NCI-H1092 (cell line): ENCODE data around the gene COQ9.
A peak's percentile ranks its signal among the peaks of the same experiment; 100 is the strongest.

ENCODE experiments used
- DNase-seq: peaks from one replicate; lab custom pipeline; 2025; lab: John Stamatoyannopoulos, UW

Gene COQ9

DNA sequence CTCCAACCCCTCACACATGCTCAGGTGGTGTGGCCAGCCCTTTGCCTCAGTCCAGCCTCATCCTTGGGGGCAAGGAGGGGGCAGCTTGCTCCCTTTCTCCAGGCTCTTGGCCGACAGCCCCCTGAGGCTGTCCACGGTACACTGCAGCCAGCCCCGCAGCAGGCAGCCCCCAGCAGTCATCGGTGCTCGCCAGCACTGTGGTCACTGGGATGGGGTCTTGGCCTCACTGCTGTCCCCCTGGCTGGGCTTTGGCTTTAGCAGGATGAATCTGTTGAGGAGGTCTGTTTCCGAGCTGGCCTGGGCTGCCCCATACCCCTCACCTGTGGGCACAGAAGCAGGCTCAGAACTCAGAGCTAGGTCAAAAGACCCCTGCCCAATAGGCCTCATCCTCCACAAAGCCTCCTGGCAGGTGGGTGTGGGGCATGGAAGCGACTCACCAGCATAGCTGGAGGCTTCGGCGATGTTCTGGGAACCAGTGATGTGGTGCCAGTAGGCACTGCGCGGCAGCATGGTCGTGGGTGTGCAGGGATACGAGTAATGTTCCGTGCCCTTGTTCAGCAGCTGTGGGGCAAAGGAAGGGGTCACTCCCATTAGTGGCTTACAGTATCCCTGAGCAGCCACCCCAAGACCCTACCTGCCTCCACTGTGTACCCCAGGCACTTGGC, 26.0 kb downstream of the COQ9 start:
- no peak for DNase-seq

DNA sequence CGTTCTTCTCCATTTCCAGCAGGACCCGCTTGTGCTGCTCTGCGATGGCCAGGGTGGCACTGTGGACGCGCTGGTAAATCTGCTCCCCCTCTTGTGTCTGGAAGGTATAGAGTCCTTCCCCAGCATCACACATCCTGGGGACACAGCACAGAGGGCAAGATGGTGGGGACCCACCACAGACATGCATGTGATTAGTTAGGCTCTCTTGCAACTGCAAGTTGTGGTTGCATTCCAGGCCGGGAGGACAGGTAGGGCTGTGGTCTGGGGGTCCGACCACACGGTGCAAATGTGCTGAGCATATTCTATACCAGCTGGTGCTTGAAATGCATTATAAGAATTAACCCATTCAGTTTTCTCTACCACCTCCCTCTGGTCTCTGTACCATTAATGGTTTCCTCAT, 26.6 kb downstream of the COQ9 start:
- no peak for DNase-seq

DNA sequence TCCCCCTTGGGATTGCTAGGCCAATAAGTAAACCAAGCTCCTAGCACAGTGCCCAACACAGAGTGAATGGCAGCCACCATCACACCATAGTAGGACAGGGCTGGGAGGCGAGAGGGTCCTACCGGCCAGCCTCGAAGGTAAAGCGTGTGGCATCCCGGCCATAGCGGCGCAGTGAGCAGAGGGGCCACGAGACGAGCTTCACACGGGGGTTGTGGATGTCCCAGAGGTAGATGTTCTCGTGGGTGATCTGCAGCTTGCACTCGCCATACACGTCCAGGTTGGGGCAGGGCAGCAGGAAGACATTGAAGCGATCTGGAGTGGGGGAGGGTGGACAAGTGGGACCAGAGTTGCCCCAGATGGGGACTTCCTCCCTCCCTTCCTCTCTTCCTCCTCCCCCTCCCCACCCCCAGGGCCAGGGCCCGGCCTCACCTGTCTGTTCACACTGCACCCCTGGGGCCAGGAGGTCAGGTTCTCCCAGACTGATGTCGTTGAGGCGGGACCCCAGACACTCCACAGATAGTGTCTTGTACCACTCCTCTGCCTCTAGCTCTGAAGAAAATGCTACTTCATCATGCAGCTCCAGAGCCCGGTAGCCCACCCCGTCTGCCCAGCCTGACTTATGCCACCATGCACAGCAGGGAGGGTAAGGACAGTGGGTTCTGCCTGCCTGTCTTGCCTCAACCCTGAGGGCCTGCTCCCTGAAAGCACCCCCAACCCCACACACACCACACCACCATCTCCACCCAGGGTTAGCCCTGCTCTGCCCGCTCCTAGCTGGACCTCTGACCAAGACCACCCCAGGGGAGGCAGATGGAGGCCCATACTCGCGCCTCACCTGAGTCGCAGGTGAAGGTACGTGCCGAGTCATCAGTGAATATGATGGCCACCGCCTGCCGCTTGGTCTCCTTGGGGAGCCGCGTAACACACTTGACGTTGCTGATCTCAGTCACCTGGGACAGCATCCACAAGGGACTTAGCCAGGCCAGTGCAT, 27.7 kb downstream of the COQ9 start:
- DNase-seq, result no peak

DNA sequence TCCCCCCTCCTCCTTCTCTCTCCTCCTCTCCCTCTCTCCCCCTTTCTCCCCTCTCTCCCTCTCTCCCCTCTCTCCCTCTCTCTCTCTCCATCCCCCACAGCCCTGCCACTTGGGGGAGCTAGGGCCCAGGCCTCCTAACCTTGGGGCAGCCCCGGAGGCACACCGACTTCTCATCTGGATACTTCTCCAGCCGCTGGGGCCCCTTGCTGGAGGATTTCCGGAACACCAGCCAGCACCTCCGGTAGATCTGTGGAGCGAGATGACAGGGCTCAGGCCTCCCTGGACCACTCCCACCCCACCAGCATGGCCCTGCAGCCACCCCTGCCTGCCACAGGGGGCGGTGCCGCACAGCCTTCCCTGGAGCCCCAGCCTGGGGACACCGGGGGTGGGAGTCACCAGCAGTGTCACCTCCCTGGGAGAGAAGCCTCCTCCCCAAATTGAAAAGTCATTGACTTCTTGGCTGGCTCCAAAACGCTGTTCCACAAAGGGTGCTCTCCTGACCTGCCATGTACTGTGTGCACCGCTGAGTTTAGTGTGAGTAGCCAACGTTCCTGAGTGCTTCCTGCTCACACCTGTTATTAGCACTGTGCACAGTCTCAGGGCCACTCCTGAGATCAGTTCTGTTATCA, 28.5 kb downstream of the COQ9 start:
- peak; percentile 24 for DNase-seq

DNA sequence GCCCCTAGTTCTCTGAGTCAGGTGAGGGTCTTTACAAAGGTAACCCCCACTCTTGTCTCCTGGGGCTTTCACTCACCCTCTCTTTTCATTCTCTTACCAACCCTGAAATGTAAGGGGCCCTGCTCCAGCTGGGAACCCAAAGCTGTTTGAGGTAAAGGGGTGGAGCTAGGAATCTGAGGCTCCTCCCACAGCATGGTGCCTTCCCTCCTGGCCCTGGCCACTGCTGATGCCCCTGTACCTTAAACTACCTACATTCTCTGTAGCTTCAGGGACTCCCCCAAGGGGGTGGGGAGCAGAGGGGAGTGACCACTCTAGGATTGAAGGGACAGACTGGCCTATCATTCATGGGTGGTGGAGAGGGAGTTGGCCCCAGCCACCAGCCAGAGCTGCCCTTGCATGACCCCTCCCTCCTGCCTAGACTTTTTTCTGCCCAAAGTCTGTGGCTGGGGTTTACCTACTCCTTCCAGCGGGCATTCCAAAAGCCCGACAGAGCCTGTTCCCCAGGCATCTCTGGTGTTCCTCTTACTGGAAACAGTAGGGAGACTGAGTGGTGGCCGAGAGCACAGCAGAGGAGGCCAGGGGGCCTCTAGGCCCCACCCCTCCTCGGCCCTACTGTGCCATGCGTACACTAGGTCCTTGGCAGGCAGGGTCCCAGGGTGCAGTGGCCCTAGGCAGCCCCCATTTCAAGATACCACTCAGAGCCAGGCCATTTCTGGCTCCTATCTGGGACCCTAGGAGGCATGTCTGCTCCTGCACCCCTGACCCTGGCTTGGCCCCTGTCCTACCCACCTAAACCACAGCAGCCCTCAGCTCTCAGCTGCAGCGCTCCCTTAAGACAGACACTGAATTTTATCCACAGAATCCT, 29.5 kb downstream of the COQ9 start:
- no peak for DNase-seq

DNA sequence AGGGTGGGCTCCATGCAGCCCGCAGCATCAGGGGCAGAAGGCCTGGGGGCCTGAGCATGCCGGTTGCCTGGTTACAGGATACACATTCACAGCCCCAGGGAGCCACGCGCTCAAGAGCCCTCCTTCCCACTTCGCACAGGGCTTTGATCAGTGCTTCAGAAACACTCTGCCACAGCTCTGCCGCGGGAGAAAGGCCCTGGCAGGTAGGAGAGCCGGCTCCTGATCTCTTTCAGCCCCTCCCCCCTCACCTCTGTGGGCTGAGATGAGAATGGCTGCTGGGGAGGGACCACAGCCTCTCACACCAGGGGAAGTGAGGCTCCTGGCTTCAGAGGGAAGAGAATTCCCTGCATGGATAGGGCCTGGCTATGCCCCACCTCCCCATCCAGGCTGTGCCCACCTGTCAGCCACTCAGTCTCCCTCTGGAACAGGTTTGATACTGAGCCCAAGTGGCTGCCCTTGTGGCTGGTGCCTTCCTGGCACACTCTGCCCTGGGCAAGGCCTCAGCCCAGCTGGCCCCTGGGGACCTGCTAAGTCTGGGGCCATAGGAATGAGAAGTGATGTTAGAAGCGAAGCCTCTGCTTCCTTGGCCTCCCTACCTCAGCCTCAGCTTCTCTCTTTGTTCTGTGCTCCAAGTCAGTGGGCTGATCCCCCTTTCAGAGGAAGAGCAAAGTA, 30.4 kb downstream of the COQ9 start:
- DNase-seq, result no peak

DNA sequence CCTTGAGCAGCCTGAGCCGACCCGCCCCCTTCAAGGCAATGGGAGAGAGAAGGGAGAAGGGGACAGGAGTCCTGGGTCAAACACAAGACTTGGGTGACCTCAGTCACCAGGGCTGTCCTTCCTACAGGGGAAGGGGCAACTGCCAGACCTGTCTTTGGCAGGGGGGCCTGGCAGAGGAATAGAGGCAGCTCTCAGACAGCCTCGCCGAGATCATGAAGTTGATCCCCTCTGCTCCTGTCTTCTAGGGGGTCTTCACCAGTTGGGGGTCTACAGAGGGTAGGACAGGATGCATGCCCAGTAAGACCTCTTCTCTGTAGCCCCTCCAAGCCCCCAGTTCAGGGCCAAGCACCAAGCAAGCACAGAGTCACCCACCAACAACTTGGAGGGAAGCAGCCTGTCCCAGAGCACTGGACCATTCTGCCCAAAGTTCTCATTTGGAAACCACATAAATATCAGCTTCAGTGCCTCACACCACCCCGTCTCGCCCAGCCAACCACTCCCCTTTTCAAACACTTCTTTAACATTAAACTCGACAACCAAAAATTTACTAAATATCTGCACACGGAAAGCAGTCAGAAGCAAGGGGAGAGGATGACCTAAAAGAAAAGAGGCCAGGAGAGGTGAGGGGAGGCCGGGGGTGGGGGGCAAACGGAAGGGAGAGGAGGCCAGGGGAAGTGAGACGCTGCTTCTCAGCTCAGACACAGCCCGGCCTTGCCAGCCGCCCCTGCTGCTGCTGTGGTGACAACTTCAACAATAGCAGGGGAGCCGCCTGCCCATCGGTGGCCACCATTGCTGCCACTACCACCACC, 31.3 kb downstream of the COQ9 start:
- DNase-seq, result no peak

DNA sequence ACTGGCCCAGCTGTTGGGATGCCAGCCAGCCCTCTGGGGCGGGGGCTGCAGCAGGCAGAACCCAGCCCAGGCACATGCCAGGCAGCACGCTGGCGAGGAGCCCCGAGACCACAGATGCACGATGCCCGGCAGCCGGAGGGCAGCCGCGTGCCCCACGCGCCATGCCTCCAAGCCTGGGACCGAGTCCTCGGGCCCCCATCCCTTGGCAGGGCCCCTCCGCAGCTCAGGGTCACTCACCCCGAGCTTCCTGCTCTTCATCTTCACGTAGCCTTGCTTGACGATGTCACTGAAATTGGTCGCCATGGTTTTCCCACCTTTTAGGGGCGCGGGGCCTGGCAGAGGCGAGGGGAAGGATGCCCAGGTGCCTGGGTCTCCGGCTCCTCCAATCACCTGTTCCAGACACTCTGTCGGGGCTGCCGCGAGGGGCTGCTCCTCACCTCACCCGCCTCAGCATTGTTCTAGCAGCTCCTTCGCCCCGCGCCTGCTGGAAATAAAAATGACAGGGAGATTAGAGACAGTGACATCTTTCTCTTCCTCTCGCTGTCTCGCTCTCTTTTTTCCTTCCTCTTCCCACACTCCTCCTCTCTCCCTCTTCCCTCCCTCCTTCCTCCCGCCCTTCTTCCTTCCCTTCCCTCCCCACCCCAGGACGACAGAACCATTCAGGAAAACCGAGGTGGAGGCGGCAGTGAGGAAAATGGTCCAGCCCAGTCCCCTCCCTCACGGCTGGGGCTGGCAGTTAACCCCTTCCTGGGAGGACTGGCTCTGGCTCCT, 32.1 kb downstream of the COQ9 start:
- no peak for DNase-seq

DNA sequence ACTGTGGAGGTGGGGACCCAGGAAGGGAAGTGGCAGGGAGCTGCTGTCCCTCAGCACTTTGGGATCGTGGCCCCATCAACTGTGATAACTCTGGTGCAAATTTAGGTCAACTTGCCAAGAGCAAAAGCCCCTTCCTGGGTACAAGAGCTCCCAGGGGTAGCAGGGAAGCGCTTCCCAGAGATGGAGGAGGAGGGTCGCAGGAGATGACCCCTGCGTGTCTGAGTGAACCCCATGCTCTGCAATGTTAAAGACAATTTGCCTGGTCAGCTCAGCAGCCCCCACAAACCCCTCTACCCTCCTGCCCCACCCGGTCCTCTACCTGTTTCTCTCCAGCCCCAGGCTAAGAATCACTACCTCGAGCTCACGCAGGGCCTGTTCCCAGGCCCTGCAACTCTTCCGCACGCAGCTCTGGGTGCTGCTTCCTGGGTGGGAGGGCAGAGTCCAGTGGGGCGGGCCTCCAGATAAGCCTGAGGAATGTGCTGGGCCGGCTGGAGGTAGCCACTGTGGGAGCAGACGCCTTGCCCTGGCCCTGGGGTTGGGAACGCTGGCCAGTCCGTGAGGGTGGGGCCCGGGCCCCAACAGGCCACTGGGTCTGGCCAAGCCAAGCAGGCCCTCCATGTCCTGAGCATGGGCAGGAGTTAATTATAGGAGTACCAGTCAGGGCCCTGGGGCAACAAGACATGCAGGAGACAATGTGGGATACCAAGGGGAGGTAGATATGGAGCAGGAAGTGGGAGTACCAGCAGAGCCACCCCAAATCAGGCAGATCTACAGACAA, 32.9 kb downstream of the COQ9 start:
- no peak for DNase-seq

DNA sequence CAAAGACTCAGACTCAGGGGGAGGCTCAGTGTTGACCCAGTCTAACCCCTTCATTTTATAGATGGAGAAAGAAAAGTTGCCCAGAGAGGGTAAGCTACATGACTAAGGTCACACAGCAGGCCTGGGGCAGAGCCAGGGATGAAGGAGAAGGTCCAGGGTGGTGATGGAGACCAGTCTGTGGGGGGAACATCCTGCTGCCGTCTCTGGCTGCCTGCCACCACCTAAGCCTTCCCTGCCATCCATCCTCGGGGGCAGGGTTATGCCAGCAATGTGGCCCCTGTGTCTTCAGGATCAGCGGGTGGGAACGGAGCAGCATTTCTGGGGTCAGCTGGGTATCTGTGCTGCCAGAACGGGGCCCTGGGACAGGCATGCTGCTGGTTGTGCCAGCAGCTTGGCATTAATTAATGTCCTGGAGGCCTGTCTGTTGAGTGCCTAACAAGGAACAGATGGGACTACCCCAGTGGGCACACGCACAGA, 33.5 kb downstream of the COQ9 start:
- DNase-seq, result no peak

DNA sequence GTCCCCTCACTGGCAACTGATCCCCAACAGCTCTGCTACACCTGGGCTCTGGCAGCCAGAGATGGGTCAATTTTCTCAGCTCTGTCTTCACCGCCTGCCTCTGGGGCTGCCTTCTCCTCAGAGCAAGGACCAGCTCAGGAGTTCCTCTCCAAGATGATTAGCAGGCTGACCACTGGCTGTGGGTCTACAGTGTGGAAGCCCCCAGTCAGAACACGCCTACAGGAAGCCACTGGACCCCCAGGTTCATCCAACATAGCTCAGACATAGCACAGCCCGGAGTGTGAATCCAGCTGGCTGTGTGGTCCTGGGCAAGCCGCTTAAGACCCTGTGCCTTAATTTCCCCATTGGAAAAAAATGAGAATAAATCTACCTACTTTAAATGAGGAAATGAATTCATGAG, 34.1 kb downstream of the COQ9 start:
- no peak for DNase-seq

DNA sequence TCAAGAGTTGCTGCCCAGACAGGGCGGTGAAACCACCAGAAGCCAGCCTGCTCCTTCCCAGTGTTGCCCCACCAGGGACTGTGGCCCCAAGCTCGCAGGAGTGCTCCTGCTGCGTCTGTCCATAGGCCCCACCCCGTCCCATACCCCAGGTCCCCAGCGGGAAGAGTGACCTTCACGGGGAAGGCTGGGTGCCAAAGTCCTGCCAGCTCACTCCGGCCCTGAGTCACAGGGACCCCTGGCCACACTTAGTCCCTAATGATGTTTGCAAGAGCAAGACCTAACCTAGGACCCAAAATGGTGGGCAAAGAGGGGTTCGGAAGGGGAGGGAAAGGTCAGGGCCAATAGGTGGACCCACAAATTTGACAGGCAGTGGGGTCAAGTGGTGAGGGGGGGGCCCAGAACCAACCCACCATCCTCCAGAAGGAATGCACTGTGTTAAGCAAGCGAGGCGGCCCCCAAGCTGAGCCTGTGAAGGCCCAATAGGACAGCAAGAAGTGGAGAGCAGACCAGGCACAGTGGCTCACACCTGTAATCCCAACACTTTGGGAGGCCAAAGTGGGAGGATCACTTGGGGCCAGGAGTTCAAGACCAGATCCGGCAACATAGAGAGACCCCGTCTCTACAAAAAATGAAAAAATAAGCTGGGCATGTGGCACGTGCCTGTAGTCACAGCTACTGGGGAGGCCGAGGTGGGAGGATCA, 35.7 kb downstream of the COQ9 start:
- DNase-seq, result no peak

DNA sequence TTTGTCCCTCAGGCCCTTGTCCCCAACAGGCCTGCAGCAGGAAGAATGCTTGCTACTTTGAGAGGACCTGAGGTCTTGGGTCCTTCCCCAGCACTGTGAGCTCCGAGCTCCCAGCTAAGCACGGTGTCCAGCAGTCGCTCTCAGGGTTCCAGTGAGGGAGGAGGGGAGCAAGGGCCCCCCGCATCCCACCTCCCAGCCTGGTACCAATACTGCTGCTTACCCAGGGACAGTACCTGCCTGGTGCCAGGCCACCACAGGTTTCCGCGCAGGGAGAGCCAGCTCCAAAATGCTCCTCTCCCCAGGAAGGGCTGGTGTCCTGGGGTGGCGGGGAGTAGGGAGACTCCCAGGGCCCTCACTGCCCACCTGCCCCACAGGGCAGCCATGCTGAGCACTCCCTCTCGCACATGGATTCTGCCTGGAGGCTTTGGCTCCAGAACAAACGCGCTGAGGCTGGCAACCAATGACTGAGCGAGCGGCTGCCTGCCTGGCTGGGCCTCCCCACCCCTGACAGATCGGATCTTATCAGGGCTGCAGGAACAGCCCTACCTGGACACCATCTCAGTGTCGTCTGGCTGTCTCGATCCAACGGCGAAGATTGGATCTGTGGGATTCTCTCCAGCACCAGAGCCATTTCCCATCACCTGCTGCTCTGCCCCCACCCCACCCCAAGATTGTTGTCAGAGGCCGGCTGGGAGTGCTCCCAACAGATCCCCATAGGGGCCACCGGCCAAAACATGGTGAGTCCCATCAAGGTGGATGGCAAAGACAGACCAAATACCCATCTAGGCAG, 36.6 kb downstream of the COQ9 start:
- no peak for DNase-seq

DNA sequence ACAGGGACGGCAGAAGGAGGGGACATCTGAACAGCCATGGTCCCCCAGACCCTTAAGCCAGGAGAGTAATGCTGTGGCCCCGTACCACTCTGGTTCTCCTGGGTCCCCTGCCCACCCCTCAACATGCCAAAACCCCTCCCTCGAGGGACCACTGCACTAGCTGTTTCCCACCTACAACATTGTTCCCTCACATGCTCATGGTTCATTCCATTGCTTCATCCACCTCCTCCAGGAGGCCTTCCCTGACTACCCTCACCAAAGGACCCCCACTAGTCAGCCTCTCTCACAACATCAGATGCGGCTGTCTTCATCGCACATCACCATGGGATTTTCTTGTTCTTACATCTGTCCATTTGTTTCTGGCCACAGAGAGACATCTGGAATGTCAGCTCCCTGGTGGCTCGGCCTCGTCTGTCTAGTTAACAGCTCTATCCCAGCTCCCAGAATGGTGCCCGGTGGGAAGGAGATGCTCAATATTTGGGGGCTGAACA, 37.3 kb downstream of the COQ9 start:
- DNase-seq, result no peak

DNA sequence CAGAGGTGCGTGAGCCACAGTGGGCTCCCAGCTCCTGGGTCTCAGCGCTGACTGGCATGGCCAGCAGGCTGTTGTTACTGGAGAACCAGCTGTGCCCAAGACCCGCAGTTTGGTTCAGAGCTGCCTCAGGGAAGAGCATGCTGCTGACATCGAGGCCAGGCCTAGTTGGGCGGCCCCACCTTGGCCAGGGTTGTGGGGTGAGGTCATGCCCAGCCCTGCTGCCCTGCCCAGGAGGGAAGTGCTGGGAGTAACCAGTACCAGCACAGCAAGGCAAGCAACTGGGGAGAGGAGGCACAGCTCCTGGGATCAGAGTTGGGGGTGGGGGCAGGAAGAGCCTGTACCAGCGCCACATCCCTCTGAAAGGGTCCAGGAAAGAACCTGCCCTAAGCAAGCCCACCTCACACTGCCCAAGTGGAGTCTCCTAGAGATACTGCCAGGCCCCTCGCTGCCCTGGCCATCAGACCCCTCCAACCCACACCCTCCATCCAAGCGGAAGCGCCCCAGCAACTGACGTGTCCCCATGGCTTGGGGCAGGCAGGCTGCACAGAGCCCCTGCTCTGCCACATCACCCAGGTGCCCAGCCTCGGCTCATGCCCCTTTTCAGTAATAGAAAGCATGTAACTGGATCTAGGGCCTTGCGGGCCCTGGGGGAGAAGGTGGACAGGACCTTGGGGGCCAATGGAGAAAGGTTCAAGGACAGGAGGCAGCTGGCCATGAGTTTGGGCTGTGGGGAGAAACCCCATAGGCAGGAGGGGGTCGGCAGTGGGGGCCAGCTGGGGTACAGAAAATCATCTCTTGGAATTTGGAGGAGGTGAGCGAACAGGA, 38.0 kb downstream of the COQ9 start:
- no peak for DNase-seq
